RCC 7860 (cell line): ENCODE results near the gene FTCD.
"Not testable (repeated sequence)": the region's sequence is repeated elsewhere in the genome, so short reads cannot be mapped to it uniquely, and the experiment has no call there.

Experiments used
- DNase-seq: peaks from one replicate; pipeline ENCODE4 v3.0.0-alpha.2; 2015; ENCODE audit warnings: low spot score
- FAIRE-seq: peaks from 2 replicates; lab custom pipeline; 2012; peaks lifted over from hg19 to GRCh38; lab: Jason Lieb, UNC

FTCD gene

GRCh38 chr21:46154155-46154954, 1.0 kb downstream of the FTCD start:
- DNase-seq (no peak), FAIRE-seq (no peak)

DNA sequence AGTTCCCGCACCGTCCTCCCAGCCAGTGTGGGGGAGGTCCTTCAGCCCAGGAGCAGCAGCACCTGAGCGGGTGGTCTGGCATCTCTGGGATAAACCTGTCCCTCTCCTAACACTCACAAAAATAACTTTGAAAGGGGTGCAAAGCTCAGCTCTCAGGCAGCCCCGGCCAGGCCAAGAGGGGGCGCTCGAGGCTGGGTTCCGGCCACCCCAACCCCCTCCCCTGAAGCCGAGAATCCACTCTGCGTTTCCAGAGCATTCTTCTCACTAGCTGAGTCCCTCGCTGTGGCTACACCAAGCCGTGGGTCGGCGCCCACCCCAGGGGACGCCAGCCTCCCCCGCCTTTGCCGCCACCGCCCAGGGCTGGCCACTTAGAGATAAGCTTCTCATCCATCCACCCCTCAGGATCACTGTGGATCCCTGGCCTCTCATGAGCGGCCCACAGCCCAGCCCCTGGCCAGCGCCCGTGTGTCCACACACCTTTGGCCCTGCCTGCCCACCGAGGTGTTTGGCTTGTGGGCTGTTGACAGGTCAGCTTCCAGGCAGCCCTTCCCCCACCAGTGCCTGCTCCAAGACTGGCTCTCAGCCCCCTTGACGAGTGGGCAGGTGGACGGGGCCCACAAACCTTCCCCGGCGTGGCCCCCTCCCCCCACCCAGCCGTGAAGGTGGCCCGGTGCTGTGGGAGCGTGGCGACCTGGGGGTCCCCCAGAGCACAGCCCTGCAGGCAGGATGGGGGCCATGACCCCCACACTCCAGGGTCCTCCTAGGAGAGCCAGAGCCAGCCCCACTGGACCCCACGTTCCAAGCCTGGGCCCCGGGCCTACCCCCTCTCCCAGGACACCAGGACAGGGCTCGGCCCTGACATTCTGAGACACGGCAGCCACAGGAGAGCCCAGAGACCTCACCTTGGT, 1.9 kb downstream of the FTCD start:
- FAIRE-seq (no peak), DNase-seq (no peak)

DNA sequence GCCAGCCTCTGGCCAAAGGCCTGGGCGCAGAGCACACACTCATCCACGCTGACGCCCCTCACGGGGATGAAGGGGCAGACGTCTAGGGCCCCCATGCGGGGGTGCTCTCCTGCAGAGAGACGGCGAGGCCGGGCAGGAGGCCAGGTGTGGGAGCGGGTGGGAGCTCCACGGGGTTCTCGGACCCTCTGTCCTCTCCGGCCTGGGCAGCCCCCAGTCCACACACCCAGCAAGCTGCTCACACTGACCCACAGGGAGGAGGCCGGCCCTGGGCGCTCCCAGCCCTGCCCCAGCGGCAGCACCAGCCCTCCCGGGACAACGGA, 2.5 kb downstream of the FTCD start:
- DNase-seq (no peak), FAIRE-seq (no peak)

- FAIRE-seq (no peak), DNase-seq (no peak)
Measured at GRCh38 chr21:46151989-46152926, 3.1 kb downstream of the FTCD start.

GRCh38 chr21:46151261-46151988, 4.0 kb downstream of the FTCD start:
- no peak for DNase-seq
- no peak for FAIRE-seq

- DNase-seq (no peak), FAIRE-seq (no peak)
Measured at GRCh38 chr21:46150491-46151121, 4.8 kb downstream of the FTCD start.

GRCh38 chr21:46150073-46150472, 5.3 kb downstream of the FTCD start:
- DNase-seq, result no peak
- FAIRE-seq, result no peak

GRCh38 chr21:46149205-46149901, 6.0 kb downstream of the FTCD start:
- DNase-seq (no peak), FAIRE-seq (no peak)

DNA sequence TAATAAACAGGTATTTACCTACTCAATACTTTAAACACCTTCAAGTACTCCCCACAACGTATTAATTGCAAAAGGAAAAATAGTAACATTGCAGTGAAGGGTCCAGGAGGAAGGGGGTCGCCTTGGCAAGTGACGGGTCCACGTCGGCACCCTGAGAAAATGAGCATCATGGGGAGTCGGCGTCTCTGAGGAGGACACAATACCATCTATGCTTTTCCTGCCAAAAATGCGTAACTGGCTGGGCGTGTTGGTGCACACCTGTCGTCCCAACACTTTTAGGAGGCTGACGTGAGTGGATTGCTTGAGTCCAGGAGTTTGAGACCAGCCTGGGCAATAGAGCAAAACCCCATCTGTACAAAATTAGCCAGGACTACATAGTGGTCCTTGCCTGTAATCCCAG, 7.3 kb downstream of the FTCD start:
- FAIRE-seq (no peak), DNase-seq (no peak)

DNA sequence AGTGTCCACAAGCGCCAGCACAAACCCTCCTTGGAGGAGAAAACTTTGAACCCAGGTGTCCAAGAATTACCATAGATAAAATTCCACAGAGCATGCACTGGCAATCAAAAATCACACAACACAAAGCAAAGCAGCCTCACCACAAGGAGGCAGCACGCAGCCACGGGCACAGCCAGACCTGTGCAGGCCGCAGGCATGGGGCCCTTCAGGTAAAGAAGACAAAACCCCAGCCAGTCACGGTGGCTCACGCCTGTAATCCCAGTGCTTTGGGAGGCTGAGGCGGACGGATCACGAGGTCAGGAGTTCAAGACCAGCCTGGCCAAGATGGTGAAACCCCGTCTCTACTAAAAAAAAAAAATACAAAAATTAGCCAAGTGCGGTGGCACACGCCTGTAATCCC, 8.0 kb downstream of the FTCD start:
- DNase-seq, result peak; percentile 34
- FAIRE-seq, result not testable (repeated sequence)

GRCh38 chr21:46146856-46147255, 8.5 kb downstream of the FTCD start:
- FAIRE-seq (no peak), DNase-seq (no peak)

GRCh38 chr21:46145840-46146691, 9.3 kb downstream of the FTCD start:
- FAIRE-seq (no peak), DNase-seq (no peak)

GRCh38 chr21:46145159-46145839, 10.1 kb downstream of the FTCD start:
- no peak for FAIRE-seq
- DNase-seq, result no peak

- FAIRE-seq (no peak), DNase-seq (no peak)
Measured at GRCh38 chr21:46144464-46145070, 10.8 kb downstream of the FTCD start.

DNA sequence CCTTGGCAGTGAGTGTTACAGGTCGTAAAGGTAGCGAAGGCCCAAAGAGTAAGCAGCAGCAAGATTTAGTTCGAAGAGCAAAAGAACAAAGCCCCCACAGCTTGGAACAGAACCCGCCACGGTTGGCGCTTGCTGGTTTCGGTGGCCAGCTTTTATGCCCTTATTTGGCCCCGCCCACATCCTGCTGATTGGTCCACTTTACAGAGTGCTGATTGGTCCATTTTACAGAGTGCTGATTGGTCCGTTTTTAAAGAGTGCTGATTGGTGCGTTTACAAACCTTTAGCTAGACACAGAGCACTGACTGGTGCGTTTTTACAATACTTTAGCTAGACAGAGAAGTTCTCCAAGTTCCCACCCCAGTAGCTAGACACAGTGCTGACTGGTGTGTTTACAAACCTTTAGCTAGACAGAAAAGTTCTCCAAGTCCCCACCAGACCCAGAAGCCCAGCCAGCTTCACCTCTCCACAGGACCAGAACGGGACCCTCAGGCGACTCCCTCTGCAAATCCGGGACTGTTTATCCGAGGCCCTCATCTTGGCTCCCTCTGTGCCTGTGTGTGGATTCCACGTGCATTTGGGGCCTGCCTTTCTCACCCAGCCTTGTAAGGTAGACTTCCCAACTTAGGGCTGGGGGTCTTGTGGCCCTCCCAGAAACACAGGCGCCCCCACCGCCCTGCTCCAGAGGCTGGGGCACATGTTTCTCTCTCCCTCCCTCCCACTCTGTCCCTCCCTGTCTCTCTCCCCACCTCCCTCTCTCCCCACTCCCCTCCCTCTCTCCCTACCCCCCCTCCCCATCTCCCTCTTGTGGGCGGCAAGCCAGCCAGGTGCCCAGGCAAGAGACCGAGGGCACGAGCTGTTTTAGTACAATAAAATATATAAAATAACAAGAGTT, 12.6 kb downstream of the FTCD start:
- FAIRE-seq (no peak), DNase-seq (no peak)

GRCh38 chr21:46141767-46142581, 13.4 kb downstream of the FTCD start:
- no peak for FAIRE-seq
- no peak for DNase-seq
